HG03439 (cell line): Measurements from ENCODE around the gene ESYT1.

Experiments
- ATAC-seq: cut with Tn5 transposase; IDR thresholded peaks from one replicate; pipeline ENCODE4 v1.9.1; 2021; ENCODE audit warnings: mild to moderate bottlenecking, moderate library complexity; ENCODE audit not compliant: unreplicated experiment

The ESYT1 gene

DNA sequence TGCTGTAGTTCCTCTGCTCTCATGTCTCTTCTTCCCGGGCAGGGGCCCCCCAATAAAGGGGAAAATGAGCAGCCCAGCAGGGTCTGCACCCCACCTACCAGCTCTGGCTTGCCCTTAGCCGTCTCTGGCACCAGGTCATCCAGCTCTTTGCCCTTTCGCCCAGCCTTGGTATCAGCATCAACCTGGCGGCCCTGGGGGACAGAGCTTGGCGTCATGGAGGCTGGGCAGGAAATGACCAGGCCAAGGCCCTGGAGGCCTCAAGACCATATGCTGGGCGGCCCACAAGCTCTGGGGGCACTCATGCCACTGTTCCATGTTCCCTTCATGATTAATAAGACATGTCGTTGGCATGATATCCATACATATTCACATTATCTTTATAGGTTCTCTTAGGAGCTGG is 44.8 kb downstream of the ESYT1 start:
- no peak for ATAC-seq

DNA sequence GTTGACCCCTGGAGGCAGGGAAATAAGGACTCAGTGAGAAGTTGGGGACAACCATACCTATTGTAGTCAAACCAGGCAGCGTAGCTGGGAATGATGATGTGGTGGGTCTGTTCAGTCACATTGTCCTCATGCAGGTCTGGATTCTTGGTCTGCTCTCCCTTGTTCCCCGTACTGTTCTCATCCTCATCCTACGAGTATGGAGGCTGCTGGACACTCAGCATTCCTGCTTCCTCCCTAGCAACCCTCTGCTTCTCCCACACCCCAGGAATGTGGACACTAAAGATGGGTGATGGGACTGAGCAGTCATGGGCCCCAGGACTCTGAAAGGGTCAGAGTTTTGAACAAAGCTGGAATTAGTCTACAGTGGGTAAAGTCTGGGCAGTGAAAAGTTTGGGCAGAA is 50.3 kb downstream of the ESYT1 start:
- no peak for ATAC-seq

DNA sequence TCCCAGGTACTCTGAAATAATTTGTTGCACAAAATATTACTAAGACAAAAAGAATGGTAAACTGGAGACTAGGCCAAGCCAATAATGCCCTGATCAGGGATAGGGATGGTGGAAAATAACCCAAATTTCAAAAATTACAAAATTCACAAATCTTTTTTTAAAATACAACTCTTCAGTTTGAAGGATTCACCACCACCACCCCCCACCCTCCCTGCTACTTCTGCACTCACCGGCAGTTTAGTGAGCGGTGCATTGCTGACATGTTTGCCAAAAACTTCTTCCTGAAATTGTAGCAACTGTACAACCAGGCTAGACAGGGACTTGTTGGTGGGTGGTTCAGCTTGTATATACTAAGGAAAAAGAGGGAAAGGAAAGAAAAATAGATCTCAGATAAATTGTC is 58.9 kb downstream of the ESYT1 start:
- no peak for ATAC-seq

DNA sequence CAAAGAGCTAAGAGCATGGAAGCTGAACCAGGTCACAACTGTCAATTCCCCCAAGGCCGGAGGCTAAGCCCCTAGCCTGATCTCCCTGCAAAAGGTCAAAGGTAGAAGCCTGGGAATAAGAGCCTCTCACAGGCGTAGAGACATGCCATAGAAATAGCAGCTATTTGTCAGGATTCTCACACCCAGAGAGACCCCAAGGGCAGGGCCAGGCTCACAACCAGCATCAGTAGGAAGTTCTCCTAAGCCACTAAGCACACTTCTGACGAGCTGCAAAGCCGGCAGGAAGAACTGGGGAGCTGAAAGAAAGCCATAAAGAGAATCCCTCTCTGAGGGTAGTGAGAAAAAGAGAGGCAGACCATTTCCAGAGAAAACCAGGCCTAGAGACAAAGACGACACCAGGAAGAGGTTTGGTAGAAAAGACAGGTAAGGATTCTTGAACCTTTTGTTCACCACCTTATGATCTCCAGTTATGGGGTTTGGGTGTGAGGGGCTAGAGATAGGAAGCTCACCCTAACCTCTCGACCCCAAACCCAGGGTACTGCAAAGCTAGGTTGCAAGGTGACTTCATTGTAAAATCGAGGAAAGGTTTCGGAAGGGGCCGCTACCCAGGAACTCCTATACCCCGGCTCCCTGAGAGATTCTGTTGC is 60.2 kb downstream of the ESYT1 start:
- ATAC-seq = no peak

DNA sequence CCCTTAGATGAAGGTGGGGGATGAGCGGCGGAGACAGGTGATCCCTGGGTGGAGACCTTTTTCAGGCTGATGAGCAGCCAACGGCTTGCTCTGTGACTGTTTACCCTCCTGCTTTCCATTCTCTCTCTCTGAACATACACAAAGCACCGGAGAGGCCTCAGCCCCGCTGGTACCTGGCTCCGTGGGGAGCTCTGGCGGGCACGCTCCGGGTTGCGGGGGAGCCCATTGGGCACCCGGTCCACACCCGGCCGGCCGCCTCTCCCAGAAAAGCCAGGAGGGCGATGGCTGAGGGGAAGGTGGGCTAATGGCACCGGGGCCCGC is 60.7 kb downstream of the ESYT1 start:
- no peak for ATAC-seq

DNA sequence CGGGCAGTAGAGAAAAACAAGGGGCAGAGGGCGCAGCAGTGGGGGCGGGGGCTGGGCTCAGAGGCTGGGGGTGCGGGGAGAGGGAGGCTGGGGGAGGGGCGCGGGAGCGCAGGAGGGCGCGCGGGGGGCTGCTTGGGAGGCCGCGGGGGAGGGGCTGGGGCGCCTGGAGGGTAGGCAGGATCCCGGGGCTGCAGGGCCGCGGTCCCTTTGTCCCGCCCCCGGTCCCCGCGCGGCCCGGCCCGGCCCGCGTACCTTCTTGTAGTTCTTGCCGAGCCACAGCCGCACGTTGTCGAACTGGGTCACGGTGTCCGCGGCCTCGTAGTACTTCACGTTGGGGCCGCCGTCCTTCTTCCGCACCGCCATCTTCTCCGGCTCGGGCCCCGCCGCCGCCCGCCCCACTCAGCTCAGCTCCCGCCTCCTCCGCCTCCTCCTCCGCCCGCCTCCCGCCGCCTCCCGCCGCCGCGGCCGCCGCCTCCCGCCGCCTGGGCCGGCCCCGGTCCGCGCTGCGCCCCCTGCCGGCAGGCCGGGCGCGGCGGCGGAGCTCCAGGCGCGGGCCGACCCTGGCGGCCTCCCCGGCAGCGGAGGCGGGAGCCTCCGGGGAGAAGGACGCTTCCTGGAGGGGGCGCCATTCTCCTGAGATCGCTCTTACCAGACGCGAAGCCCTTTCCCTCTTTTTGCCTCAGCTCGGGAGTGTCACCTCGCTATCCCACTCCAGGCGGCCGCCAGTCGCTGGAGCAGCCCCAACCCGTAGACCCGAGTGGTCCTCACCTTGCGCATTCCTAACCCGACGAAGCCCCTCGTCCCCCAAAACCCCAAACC is 61.2 kb downstream of the ESYT1 start, which contains the start of gene SMARCC2:
Gene SMARCC2 (minus strand): TSS at position 385 of the 819 bp plus-strand sequence. CDS start 22 bp downstream, at position 363.
- ATAC-seq = peak; percentile 62

DNA sequence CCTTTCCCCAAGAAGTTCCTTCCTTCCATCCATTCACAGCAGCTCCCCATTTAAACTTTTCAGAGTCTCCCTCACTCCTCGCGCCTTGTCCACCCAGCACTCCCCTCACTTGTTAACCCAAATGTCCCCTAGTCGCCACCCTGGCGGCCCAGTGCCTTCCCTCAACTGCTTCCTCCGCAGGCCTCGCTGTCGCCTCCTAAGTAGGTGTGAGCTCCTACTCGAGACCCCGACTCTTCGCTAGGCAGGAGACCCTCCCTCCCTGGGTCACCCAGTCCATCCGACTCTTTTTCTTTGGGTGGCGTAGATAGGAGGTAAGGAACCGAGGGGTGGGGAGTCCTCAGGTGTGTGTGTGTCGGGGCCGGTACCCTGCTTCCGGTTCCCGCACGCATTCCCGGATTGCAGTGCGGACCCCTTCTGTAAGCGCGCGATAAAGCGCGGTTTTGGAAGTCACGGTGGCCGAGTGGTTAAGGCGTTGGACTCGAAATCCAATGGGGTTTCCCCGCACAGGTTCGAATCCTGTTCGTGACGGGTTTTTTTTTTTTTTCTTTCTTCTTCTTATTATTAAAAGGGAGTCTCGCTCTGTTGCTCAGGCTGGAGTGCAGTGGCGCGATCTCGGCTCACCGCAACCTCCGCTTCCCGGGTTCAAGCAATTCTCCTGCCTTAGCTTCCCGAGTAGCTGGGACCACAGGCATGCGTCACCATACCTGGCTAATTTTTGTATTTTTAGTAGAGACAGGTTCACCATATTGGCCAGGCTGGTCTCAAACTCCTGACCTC is 62.0 kb downstream of the ESYT1 start:
- ATAC-seq = peak; percentile 33

DNA sequence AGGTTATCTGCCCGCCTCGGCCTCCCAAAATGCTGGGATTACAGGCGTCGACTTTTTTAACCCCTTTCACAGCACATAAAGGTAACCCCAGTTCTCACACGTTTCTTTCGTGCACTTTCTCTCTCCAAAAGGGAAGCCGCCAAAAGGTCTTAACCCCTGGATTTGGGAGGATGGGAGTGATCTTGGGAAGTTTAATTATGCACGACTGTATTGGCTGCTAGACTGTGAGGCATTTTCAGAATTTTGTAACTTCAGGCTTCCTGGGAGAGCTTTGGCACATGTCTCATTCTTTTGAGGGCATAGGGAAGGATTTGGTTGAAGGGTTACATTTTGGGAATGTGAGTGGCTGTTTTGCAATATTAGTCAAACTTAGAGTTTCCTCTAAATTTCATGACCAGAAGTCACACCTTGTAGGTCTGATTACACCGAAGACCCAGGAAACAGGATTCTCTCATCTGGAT is 62.7 kb downstream of the ESYT1 start:
- ATAC-seq = no peak

DNA sequence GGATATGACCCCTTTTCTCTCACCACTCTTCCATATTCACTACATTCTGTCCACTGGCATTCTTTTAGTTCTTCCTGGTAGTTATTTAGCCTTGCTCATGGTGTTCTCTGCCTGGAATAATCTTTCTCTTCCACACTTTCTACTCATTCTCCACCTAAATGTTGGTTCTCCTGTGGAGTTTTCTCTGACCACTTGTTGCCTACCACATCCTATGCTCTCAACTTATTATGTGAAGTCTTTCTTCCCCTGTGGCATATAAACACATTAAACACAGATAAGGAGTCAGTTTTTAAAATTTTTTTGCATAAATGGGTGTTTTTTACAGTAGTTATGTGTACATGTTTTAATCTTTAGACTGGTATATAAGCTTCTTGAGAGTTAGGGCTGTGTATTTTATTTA is 64.5 kb downstream of the ESYT1 start:
- no peak for ATAC-seq

DNA sequence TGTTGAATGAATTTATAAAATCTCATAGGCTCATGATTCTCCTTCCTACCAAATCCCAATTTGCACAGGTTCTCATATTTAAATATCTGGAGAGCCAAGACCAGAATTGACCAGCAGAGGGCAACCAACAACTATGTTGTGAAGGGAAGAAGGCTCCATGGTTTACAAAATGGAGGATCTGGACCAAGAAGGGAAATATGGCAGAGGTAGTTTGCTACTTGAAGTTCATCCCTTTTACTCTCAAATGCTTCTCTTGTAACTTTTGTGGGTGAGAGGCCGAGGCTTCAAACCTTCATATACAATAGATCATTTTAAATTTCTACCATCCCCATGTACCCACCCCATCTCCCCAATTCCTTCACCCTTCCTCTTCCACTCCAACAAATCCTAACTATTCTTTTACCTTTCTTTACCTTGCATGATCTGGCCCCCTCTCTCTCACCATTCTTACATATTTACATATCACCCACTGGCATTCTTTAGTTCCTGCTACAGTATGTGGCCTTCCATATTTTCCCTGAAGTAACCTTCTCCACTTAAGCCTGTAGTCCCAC is 65.0 kb downstream of the ESYT1 start:
- ATAC-seq = peak; percentile 32
